DND-41 (cell line): ENCODE results near the gene POFUT2.

Experiments used
- CTCF ChIP-seq: IDR thresholded peaks from 2 replicates; pipeline ENCODE4 v1.5.1; 2012; ENCODE audit warnings: borderline replicate concordance, low read length, moderate library complexity, mild to moderate bottlenecking; ENCODE audit not compliant: poor library complexity, severe bottlenecking; ENCODE audit errors: extremely low read depth
- EZH2 ChIP-seq: IDR thresholded peaks from 3 replicates; pipeline ENCODE4 v1.6.1; 2012; ENCODE audit warnings: borderline replicate concordance, low read depth, mild to moderate bottlenecking, moderate library complexity, low read length, inconsistent platforms; ENCODE audit not compliant: severe bottlenecking

- no peak for TF ChIP-seq EZH2
- TF ChIP-seq CTCF = no peak
Measured at GRCh38 chr21:45327441-45328197, 39.9 kb upstream of the POFUT2 start.
